ENCODE data around the gene TAX1BP3. TPM values are rescaled to one million over a fixed set of nuclear protein-coding genes. Genes with fewer than 3 reads are reported as not detected.

Gene TAX1BP3
- polyA plus RNA-seq, 3 donors, result 29.6 to 71.8 (median 70.9) TPM

GRCh38 chr17:3697103-3697476 is 28.7 kb upstream of the TAX1BP3 start:
- intact Hi-C loops (cut with micrococcal nuclease), result no loop called here
- H3K36me3 Mint-ChIP-seq, result no peaks in the 10 kb centered on the region
- no peak overlapping the region for H3K27ac Mint-ChIP-seq
- Histone ChIP-seq H3K4me2 (replicated peaks; ENCODE audit: extremely low read depth, low read length, poor library complexity, severe bottlenecking) (no peak overlapping the region), H3K27me3 (ENCODE audit: control insufficient read depth in 2 of 2, insufficient read depth in 2 of 2, low read length in 2 of 2) (peaks cover 0 to 15% of the 10 kb centered on the region in 2 donors), H3K27ac (ENCODE audit: low read depth in 1 of 2, low read length in 2 of 2) (no peak overlapping the region), H4K20me1 (ENCODE audit: insufficient read depth, low read length) (no peaks in the 10 kb centered on the region), H3K9me3 (replicated peaks in 1 of 2; ENCODE audit: control insufficient read depth in 1 of 2, insufficient read depth in 1 of 2, low read length in 2 of 2) (peaks cover 0 to 10% of the 10 kb centered on the region in 2 donors), H3K9ac (ENCODE audit: insufficient read depth, low read length, poor library complexity, severe bottlenecking) (no peak overlapping the region), H3K36me3 (replicated peaks in 1 of 2; ENCODE audit: control insufficient read depth in 1 of 2, insufficient read depth in 2 of 2, low read length in 2 of 2) (no peaks in the 10 kb centered on the region), H3K79me2 (ENCODE audit: insufficient read depth, low read length) (no peaks in the 10 kb centered on the region), H3K4me1 (ENCODE audit: control insufficient read depth in 1 of 2, insufficient read depth in 2 of 2, low read length in 2 of 2) (peaks cover 16 to 23% of the 10 kb centered on the region in 2 donors), H2AFZ (ENCODE audit: insufficient read depth, low read depth, low read length, poor library complexity, severe bottlenecking) (no peak overlapping the region), H3K4me3 (replicated peaks in 1 of 3; ENCODE audit: low read depth in 2 of 3, low read length in 3 of 3) (no peak overlapping the region)
- no peak overlapping the region for H3K4me3 Mint-ChIP-seq
- H3K9me3 Mint-ChIP-seq, result peaks cover 0 to 21% (median 10%) of the 10 kb centered on the region in 7 donors
- TF ChIP-seq CTCF (IDR thresholded peaks at IDR 0.05), result no peak
- no CpG with 5 or more reads among the region's 12 CpGs for WGBS (ENCODE audit: insufficient coverage)
- peaks cover 17 to 32% (median 31%) of the 10 kb centered on the region in 3 donors for H3K27me3 Mint-ChIP-seq (ENCODE audit: low read depth in 3 of 3)
- DNase-seq, result no peak
- peaks cover 26% of the 10 kb centered on the region for H3K4me1 Mint-ChIP-seq

DNA sequence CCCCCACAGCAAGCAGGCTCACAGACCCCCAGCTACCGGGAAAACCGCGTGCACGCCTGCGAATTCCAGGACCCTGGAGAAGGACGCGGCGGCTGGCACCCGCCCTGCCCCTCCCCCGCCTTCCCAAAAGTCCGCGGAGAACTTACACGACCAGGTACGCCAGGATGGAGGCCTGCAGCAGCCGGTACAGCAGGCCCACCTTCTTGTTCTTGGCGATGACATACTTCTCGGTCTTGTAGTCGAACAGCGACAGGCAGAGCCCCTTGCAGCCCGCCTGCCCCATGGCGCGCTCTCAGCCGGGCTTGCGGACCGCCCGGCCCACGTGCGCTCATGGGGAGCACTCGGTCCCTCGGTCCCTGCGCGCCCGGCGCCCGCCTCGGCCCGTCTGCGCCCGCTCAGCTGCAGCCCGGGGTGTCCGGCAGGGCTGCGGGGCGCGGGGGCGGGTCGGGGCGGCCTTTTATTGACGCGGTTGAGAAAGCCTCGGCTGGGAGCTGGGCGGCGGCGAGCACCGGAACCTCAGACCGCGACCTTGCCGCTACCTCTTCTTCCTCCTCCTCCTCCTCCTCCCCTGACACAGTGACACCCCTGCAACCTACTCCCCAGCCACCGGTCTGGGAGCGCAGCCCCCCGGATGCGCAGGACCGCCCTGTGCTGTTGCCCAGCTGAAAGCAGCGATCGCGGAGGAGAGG is 27.5 kb upstream of the TAX1BP3 start, which contains the start of gene P2RX5:
Gene P2RX5, minus strand, starts transcription at position 433 of the 689 bp plus-strand sequence. Its CDS starts 150 bp downstream, at position 283.
- Mint-ChIP-seq H3K27me3 (ENCODE audit: low read depth in 3 of 3) (peaks cover 17 to 32% (median 31%) of the 10 kb centered on the region in 3 donors), H3K4me3 (peak within 1 kb of the TSS; percentile 99), H3K27ac (peak within 1 kb of the TSS in 5 of 7 donors; percentile 37 to 88 (median 65)), H3K36me3 (peaks cover 0 to 1% of the 10 kb centered on the region in 2 donors), H3K9me3 (peaks cover 0 to 18% (median 8%) of the 10 kb centered on the region in 7 donors), H3K4me1 (peaks cover 20% of the 10 kb centered on the region)
- H2AFZ ChIP-seq (ENCODE audit: insufficient read depth, low read depth, low read length, poor library complexity, severe bottlenecking), result peak within 1 kb of the TSS; percentile 93
- under 1% methylated on average over 57 of the region's 65 CpGs for WGBS (ENCODE audit: insufficient coverage)
- intact Hi-C loops (cut with micrococcal nuclease), result no loop called here
- peaks cover 0 to 9% of the 10 kb centered on the region in 2 donors for H3K9me3 ChIP-seq (replicated peaks in 1 of 2; ENCODE audit: control insufficient read depth in 1 of 2, insufficient read depth in 1 of 2, low read length in 2 of 2)
- H3K27me3 ChIP-seq (ENCODE audit: control insufficient read depth in 2 of 2, insufficient read depth in 2 of 2, low read length in 2 of 2), result peaks cover 0 to 15% of the 10 kb centered on the region in 2 donors
- H3K27ac ChIP-seq (ENCODE audit: low read depth in 1 of 2, low read length in 2 of 2), result no peak within 1 kb of the TSS
- peak; percentile 17 to 25 (median 22) for DNase-seq
- H3K36me3 ChIP-seq (replicated peaks in 1 of 2; ENCODE audit: control insufficient read depth in 1 of 2, insufficient read depth in 2 of 2, low read length in 2 of 2), result no peaks in the 10 kb centered on the region
- H3K9ac ChIP-seq (ENCODE audit: insufficient read depth, low read length, poor library complexity, severe bottlenecking), result peak within 1 kb of the TSS; percentile 58
- H3K4me3 ChIP-seq (replicated peaks in 1 of 3; ENCODE audit: low read depth in 2 of 3, low read length in 3 of 3), result peak within 1 kb of the TSS; percentile 55 to 84 (median 65)
- no peaks in the 10 kb centered on the region for H3K79me2 ChIP-seq (ENCODE audit: insufficient read depth, low read length)
- no peak for TF ChIP-seq CTCF (IDR thresholded peaks at IDR 0.05)
- peaks cover 16 to 23% of the 10 kb centered on the region in 2 donors for H3K4me1 ChIP-seq (ENCODE audit: control insufficient read depth in 1 of 2, insufficient read depth in 2 of 2, low read length in 2 of 2)
- no peaks in the 10 kb centered on the region for H4K20me1 ChIP-seq (ENCODE audit: insufficient read depth, low read length)
- peak within 1 kb of the TSS; percentile 96 for H3K4me2 ChIP-seq (replicated peaks; ENCODE audit: extremely low read depth, low read length, poor library complexity, severe bottlenecking)
